Measurements from ENCODE around the gene ACTN3. TPM values are rescaled to one million over a fixed set of nuclear protein-coding genes. Genes with fewer than 3 reads are reported as not detected.
"Not testable (repeated sequence)": the region's sequence is repeated elsewhere in the genome, so short reads cannot be mapped to it uniquely, and the experiment has no call there.

The ACTN3 gene
- total RNA-seq, 2 donors from 2014 or later = not detected

DNA sequence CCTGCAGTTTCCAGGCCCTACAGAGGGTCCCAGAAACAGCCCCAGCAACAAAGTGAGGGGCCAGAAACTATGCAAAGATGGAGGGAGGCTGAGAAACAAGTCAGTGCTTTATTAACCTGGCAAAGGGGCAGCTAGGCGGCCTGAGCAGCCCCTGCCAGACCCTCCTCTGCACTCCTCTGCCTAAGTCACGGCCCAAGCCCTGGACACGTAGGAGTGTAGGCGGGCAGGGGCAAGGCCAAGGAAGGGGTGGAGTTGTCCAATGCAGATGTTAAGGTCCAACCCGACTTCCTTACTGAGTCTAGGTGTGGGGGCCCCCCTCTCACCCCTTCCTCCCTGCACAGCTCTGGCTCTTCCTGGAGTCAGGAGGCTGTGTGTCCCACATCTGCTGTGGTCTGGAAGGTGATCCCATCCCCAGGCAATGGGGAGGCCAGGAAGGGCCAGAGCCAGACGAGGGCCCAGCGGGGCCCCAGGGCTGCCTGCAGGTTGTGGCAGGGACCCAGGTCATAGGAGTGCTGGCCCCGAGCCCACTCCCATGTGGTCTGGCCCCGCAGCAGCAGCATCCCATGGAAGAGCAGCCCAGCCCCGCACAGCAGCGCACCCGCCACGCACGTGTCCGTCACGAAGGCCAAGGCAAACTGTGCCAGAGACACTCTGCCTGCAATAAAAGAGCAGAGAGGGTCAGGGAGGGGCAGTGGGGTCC is 7.4 kb upstream of the ACTN3 start:
- 88 to 95% methylated on average over 6 to 15 of the region's 16 CpGs for WGBS, 2 donors
- TF ChIP-seq, protein P1, sequence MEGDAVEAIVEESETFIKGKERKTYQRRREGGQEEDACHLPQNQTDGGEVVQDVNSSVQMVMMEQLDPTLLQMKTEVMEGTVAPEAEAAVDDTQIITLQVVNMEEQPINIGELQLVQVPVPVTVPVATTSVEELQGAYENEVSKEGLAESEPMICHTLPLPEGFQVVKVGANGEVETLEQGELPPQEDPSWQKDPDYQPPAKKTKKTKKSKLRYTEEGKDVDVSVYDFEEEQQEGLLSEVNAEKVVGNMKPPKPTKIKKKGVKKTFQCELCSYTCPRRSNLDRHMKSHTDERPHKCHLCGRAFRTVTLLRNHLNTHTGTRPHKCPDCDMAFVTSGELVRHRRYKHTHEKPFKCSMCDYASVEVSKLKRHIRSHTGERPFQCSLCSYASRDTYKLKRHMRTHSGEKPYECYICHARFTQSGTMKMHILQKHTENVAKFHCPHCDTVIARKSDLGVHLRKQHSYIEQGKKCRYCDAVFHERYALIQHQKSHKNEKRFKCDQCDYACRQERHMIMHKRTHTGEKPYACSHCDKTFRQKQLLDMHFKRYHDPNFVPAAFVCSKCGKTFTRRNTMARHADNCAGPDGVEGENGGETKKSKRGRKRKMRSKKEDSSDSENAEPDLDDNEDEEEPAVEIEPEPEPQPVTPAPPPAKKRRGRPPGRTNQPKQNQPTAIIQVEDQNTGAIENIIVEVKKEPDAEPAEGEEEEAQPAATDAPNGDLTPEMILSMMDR (IDR thresholded peaks at IDR 0.05) = no peak
- no peak for TF ChIP-seq POLR2A (IDR thresholded peaks at IDR 0.05)
- no peak overlapping the region for H3K4me3 ChIP-seq
- peaks cover 0 to 8% of the 10 kb centered on the region in 2 donors for H3K36me3 ChIP-seq (replicated peaks in 1 of 2; ENCODE audit: insufficient read depth in 1 of 2, low read depth in 2 of 2)
- peaks cover 5% of the 10 kb centered on the region for H3K4me1 ChIP-seq
- H3K9me3 ChIP-seq = no peaks in the 10 kb centered on the region
- ATAC-seq (no peak), DNase-seq (no peak)
- no peaks in the 10 kb centered on the region for H3K27me3 ChIP-seq
- intact Hi-C loops (cut with DNase I) = no loop called here
- no peak overlapping the region for H3K27ac ChIP-seq

DNA sequence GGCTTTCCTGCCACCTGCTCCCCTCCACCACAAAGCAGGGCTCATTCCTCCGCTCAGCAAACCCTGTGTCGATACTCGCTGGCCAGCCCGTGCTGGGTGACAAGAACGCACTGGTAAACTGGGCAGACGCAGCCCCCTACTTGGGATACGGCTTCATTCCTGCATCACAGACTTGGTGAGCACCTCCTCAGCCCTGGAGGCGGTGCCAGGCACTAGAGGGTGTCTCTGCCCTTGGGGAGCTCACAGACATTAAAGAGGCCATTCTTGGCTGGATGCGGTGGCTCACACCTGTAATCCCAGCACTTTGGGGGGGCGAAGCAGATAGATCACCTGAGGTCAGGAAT is 6.9 kb upstream of the ACTN3 start:
- Histone ChIP-seq H3K27me3 (no peaks in the 10 kb centered on the region), H3K27ac (no peak overlapping the region), H3K9me3 (no peaks in the 10 kb centered on the region), H3K36me3 (replicated peaks in 1 of 2; ENCODE audit: insufficient read depth in 1 of 2, low read depth in 2 of 2) (peaks cover 0 to 8% of the 10 kb centered on the region in 2 donors), H3K4me1 (peaks cover 8% of the 10 kb centered on the region), H3K4me3 (no peak overlapping the region)
- DNase-seq (no peak), ATAC-seq (no peak)
- WGBS, 2 donors = 93 to 96% methylated on average over 7 to 10 of the region's 10 CpGs
- intact Hi-C loops (cut with DNase I) = no loop called here
- TF ChIP-seq, protein P1 (IDR thresholded peaks at IDR 0.05) = no peak
- TF ChIP-seq POLR2A (IDR thresholded peaks at IDR 0.05) = no peak

DNA sequence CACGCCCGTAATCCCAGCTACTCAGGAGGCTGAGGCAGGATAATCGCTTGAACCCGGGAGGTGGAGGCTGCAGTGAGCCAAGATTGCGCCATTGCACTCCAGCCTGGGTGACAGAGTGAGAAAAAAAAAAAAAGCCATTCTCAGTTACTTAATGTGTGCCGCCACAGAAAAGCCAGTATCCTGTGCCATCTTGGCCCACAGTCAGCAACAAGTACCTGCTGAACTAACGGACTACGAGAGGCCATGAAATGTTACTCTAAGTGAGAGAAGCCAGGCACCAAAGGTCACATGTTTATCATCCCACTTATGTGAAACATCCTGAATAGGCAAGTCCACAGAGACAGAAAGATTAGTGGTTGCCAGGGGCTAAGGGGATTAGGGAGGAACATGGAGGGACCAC is 6.1 kb upstream of the ACTN3 start:
- 78 to 86% methylated on average over 8 of the region's 8 CpGs for WGBS, 2 donors
- DNase-seq; H3K36me3 ChIP-seq (replicated peaks in 1 of 2; ENCODE audit: insufficient read depth in 1 of 2, low read depth in 2 of 2); H3K27me3 ChIP-seq; H3K27ac ChIP-seq; H3K9me3 ChIP-seq; ATAC-seq; H3K4me3 ChIP-seq; intact Hi-C loops (cut with DNase I): not testable (repeated sequence)
- peaks cover 14% of the 10 kb centered on the region for H3K4me1 ChIP-seq

DNA sequence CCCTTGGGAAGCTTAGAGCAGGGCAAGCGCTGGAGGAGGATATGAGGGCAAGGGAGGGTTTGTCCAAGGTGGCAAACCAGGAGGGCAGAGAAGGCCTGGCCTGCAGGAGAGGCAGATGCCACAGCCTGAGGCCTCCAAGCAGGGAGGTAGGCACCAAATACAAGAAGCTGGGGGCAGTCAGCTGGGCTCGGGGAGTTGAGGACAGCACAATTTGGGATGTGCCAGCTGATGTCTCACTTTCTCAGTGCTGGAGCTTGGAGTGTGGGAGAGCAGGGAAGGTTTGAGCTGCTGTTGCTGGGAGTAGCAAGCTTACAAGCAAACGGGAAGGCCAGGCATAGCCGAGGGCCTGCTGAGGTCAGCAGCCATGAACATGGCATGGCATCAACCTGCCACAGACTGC is 4.8 kb upstream of the ACTN3 start:
- WGBS, 2 donors = 86 to 92% methylated on average over 4 of the region's 4 CpGs
- Histone ChIP-seq H3K27me3 (no peaks in the 10 kb centered on the region), H3K36me3 (replicated peaks in 1 of 2; ENCODE audit: insufficient read depth in 1 of 2, low read depth in 2 of 2) (peaks cover 0 to 8% of the 10 kb centered on the region in 2 donors), H3K4me1 (peaks cover 21% of the 10 kb centered on the region), H3K4me3 (no peak overlapping the region), H3K9me3 (no peaks in the 10 kb centered on the region), H3K27ac (no peak overlapping the region)
- no peak for TF ChIP-seq POLR2A (IDR thresholded peaks at IDR 0.05)
- TF ChIP-seq, protein P1 (IDR thresholded peaks at IDR 0.05) = no peak
- no peak for DNase-seq
- intact Hi-C loops (cut with DNase I) = no loop called here
- ATAC-seq = no peak

DNA sequence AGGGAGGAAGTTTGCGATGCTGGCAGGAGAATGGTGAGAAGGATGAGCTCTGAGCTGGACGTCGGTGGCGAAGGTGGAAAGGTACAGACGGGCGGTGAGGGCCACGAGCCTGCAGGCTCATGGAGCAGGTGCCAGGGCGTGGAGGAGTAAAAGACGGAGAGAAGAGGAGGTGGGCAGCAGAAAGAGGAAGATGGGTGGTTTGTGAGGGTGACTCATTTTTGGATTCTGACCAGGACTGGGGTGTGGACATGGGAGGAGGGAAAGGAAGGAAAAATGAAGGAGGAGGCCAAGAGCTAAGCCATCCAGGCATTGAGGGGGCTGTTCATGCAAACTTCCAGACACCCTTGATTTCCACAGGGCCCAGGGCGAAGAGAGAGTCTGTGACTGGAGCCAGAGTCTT is 4.3 kb upstream of the ACTN3 start:
- no peak for DNase-seq
- TF ChIP-seq POLR2A (IDR thresholded peaks at IDR 0.05) = no peak
- TF ChIP-seq, protein P1 (IDR thresholded peaks at IDR 0.05) = no peak
- no peak for ATAC-seq
- H3K4me1 ChIP-seq = peaks cover 21% of the 10 kb centered on the region
- no peak overlapping the region for H3K4me3 ChIP-seq
- H3K9me3 ChIP-seq = no peaks in the 10 kb centered on the region
- intact Hi-C loops (cut with DNase I) = no loop called here
- no peaks in the 10 kb centered on the region for H3K27me3 ChIP-seq
- 87 to 88% methylated on average over 10 of the region's 10 CpGs for WGBS, 2 donors
- H3K36me3 ChIP-seq (replicated peaks in 1 of 2; ENCODE audit: insufficient read depth in 1 of 2, low read depth in 2 of 2) = peaks cover 0 to 8% of the 10 kb centered on the region in 2 donors
- H3K27ac ChIP-seq = no peak overlapping the region

Measured in body of pancreas (tissue), 4 donors.